Stimulated activated CD4-positive, alpha-beta T cell treated with anti-CD3 and anti-CD28 coated beads, Interleukin-12 subunit alpha, Interleukin-12 subunit beta, amount 100 ng/mL, for 24 hours (primary cell): ENCODE data around the gene BPHL.
"Not testable (repeated sequence)": the region's sequence is repeated elsewhere in the genome, so short reads cannot be mapped to it uniquely, and the experiment has no call there.

Experiments
- DNase-seq, 2 experiments: peaks; one replicate each; pipeline ENCODE4 v3.0.0-alpha.2; 2020; ENCODE audit warnings: low read depth in 2 of 2

Gene BPHL

GRCh38 chr6:3118353-3119039 lies at the start of gene BPHL:
TSS of gene BPHL (plus strand) at chr6:3118711. CDS start at chr6:3118741, 30 bp downstream.
- peak; percentile 99 to 100 for DNase-seq

GRCh38 chr6:3071568-3071967 lies 46.9 kb upstream of the BPHL start:
- DNase-seq = no peak

GRCh38 chr6:3072798-3073197 lies 45.7 kb upstream of the BPHL start:
- no peak for DNase-seq

- DNase-seq = no peak
These were observed 45.1 kb upstream of the BPHL start for GRCh38 chr6:3073382-3073781.

GRCh38 chr6:3075772-3076113 lies 42.8 kb upstream of the BPHL start:
- no peak for DNase-seq

- no peak for DNase-seq
These were observed 42.2 kb upstream of the BPHL start for GRCh38 chr6:3076320-3076719.

GRCh38 chr6:3077430-3077829 lies 41.1 kb upstream of the BPHL start:
- no peak for DNase-seq

GRCh38 chr6:3078952-3079351 lies 39.6 kb upstream of the BPHL start:
- not testable (repeated sequence) for DNase-seq

- no peak for DNase-seq
These were observed 38.8 kb upstream of the BPHL start for GRCh38 chr6:3079682-3080081.

GRCh38 chr6:3081960-3082359 lies 36.6 kb upstream of the BPHL start:
- no peak for DNase-seq

- DNase-seq = no peak
These were observed 33.4 kb upstream of the BPHL start for GRCh38 chr6:3085074-3085473.

- no peak for DNase-seq
These were observed 32.1 kb upstream of the BPHL start for GRCh38 chr6:3086282-3086946.

GRCh38 chr6:3088446-3088845 lies 30.1 kb upstream of the BPHL start:
- DNase-seq = no peak

- DNase-seq = no peak
These were observed 29.5 kb upstream of the BPHL start for GRCh38 chr6:3088968-3089367.

GRCh38 chr6:3090013-3090412 lies 28.5 kb upstream of the BPHL start:
- DNase-seq = no peak

GRCh38 chr6:3094815-3095214 lies 23.7 kb upstream of the BPHL start:
- no peak for DNase-seq

GRCh38 chr6:3102875-3103274 lies 15.6 kb upstream of the BPHL start:
- no peak for DNase-seq

GRCh38 chr6:3108746-3109414 lies 9.6 kb upstream of the BPHL start:
- DNase-seq = no peak

GRCh38 chr6:3109761-3110160 lies 8.8 kb upstream of the BPHL start:
- no peak for DNase-seq

- no peak for DNase-seq
These were observed 4.1 kb upstream of the BPHL start for GRCh38 chr6:3114377-3114776.

- no peak for DNase-seq
These were observed 579 bp upstream of the BPHL start for GRCh38 chr6:3117912-3118352.

GRCh38 chr6:3119040-3119723 lies 671 bp downstream of the BPHL start:
- DNase-seq = no peak

GRCh38 chr6:3120765-3121089 lies 2.2 kb downstream of the BPHL start:
- no peak for DNase-seq
